ENCODE measurements around the gene KBTBD8. TPM values are rescaled to one million over a fixed set of nuclear protein-coding genes. Genes with fewer than 3 reads are reported as not detected.

Gene KBTBD8
- total and polyA plus RNA-seq, 2 of the 8 experiments (the other 6 are each of a cell fraction or from before 2014, with no cell fraction given) = 3.2 to 23.9 TPM

DNA sequence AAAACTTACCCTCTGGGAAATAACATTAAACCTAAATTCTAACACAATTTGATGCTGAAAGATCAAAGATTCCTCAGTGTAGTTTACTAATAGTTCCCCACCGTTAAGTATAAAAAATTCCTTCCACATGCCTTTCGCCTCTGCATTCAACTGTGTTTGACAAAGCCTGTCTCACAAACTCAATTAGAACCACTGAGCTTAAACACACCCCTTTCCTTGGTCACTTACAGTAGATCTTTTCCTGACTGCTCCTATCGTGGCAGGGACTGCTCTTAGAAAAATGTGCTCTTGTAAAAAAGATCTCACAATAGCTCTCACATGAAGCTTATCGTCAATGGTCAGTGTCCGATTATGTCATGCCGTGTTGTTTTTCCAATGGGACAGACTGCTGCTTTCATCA is 8.9 kb upstream of the KBTBD8 start:
- Histone ChIP-seq H2BK15ac (ENCODE audit: low read length) (no peak overlapping the region), H2AK5ac (ENCODE audit: low read depth, low read length) (peak overlapping the region; percentile 65; the same call in 1 of the 2 replicates), H2BK12ac (ENCODE audit: low read depth, low read length) (peak overlapping the region; percentile 98), H3K18ac (ENCODE audit: extremely low read depth, low read length) (peak overlapping the region; percentile 71), H3K4me1 (replicated peaks in 1 of 4; ENCODE audit: control insufficient read depth in 3 of 4, insufficient read depth in 4 of 4, low read length in 3 of 4) (peaks cover 5 to 13% (median 9%) of the 10 kb centered on the region in 4 experiments; a peak in 6 of 7 replicates), H3K27ac (ENCODE audit: low read depth, low read length) (peak overlapping the region; percentile 54), H3K9ac (replicated peaks in 1 of 4; ENCODE audit: extremely low read depth in 1 of 4, low read depth in 3 of 4, low read length in 3 of 4) (0 out of 7 replicates have a peak overlapping the region, but pooled peaks of 1 of the 4 experiments have one; percentile 3), H2BK5ac (ENCODE audit: low read depth, low read length) (peak overlapping the region; percentile 97), H3K4me2 (ENCODE audit: insufficient read depth in 1 of 2, low read depth in 2 of 2, low read length in 2 of 2) (peak overlapping the region; percentile 58 to 68), H4K8ac (ENCODE audit: extremely low read depth, insufficient read depth, low read length) (no peak overlapping the region), H3K79me1 (ENCODE audit: low read depth, low read length) (no peaks in the 10 kb centered on the region), H2BK120ac (replicated peaks; ENCODE audit: low read depth, low read length) (peak overlapping the region; percentile 69), H3K4me3 (ENCODE audit: extremely low read depth in 1 of 4, insufficient read depth in 2 of 4, low read depth in 3 of 4, low read length in 4 of 4) (peak overlapping the region in 1 of 4 experiments; percentile 42; a peak in 3 of 8 replicates), H2AFZ (ENCODE audit: low read length) (no peak overlapping the region), H3K79me2 (ENCODE audit: control insufficient read depth in 1 of 2, insufficient read depth in 2 of 2, low read length in 2 of 2) (no peaks in the 10 kb centered on the region), H2BK20ac (ENCODE audit: low read length) (peak overlapping the region; percentile 74; the same call in 1 of the 2 replicates), H3K9me3 (ENCODE audit: insufficient read depth in 2 of 2, low read depth in 1 of 2, low read length in 1 of 2) (no peaks in the 10 kb centered on the region), H4K91ac (replicated peaks; ENCODE audit: insufficient read length, low read length) (peak overlapping the region; percentile 38), H3K23me2 (ENCODE audit: low read depth, low read length) (no peaks in the 10 kb centered on the region), H4K5ac (ENCODE audit: insufficient read length, low read depth, low read length) (no peak overlapping the region), H3K4ac (replicated peaks; ENCODE audit: insufficient read length, low read depth, low read length) (peak overlapping the region; percentile 44), H3K14ac (ENCODE audit: insufficient read length) (no peak overlapping the region), H3K56ac (replicated peaks; ENCODE audit: insufficient read length, low read depth, low read length) (peak overlapping the region; percentile 12), H4K20me1 (replicated peaks in 1 of 2; ENCODE audit: control insufficient read depth in 1 of 2, insufficient read depth in 2 of 2, low read length in 2 of 2) (no peaks in the 10 kb centered on the region), H3K36me3 (ENCODE audit: control insufficient read depth in 2 of 4, insufficient read depth in 4 of 4, low read length in 3 of 4) (no peaks in the 10 kb centered on the region), H3K27me3 (replicated peaks in 1 of 4; ENCODE audit: control insufficient read depth in 3 of 4, extremely low read depth in 1 of 4, insufficient read depth in 3 of 4, low read length in 3 of 4) (no peaks in the 10 kb centered on the region), H3K23ac (ENCODE audit: insufficient read length) (no peak overlapping the region)
- FAIRE-seq (no peak), DNase-seq (ENCODE audit: low read depth in 1 of 2, low spot score in 2 of 2) (no peak)
- TF ChIP-seq ASH2L (IDR thresholded peaks at IDR 0.05; ENCODE audit: low read length) (peak; percentile 78), KDM4A (IDR thresholded peaks at IDR 0.05; ENCODE audit: low read depth, low read length, severe bottlenecking) (no peak)
- 26% methylated on average over 6 of the region's 6 CpGs; no CpG with 5 or more reads in 1 of the 2 experiments for WGBS, 2 experiments (ENCODE audit: extremely low coverage in 1 of 2, insufficient coverage in 1 of 2, insufficient read length in 1 of 2, insufficient replicate concordance in 2 of 2, low coverage in 1 of 2, low lambda C conversion rate in 2 of 2, missing lambda C conversion rate in 1 of 2)
- ChIA-PET POLR2A (ENCODE audit: partially characterized antibody) (interaction anchor here (0.7 to 3.1 kb wide), 11 partner anchors 9 to 665 kb away, joined by 3 to 18 read pairs (median 3); partner anchors contain the start of genes KBTBD8 and SUCLG2), CTCF (ENCODE audit: partially characterized antibody) (interaction anchor here (0.6 to 4.8 kb wide), 17 partner anchors 10 to 666 kb away, joined by 3 to 72 read pairs (median 4); partner anchors contain the start of gene KBTBD8)
